HepG2 (cell line): ENCODE data around the gene BLOC1S4. TPM values are rescaled to one million over a fixed set of nuclear protein-coding genes. Genes with fewer than 3 reads are reported as not detected.

Experiments used
- BHLHE40 ChIP-seq: IDR thresholded peaks from 2 replicates; pipeline ENCODE4 v1.6.1; 2011; ENCODE audit warnings: low read length, improper control_type of control experiment
- JARID2 ChIP-seq: sonication (generic); formaldehyde crosslinking; IDR thresholded peaks from 2 replicates; pipeline ENCODE4 v1.8.1; 2023; ENCODE audit warnings: missing genetic modification reagents, inconsistent platforms; ENCODE audit not compliant: insufficient replicate concordance
- KMT2A ChIP-seq: sonication (generic); formaldehyde crosslinking; IDR thresholded peaks from 2 replicates; pipeline ENCODE4 v1.4.0; 2020; ENCODE audit warnings: missing genetic modification reagents
- MED1 ChIP-seq: sonication (generic); formaldehyde crosslinking; IDR thresholded peaks from 2 replicates; pipeline ENCODE4 v1.4.0; 2020; ENCODE audit warnings: missing genetic modification reagents
- MTA1 ChIP-seq: sonication (generic); formaldehyde crosslinking; IDR thresholded peaks from 2 replicates; pipeline ENCODE4 v1.4.0; 2020; ENCODE audit warnings: missing genetic modification reagents, mild to moderate bottlenecking, borderline replicate concordance
- NFATC3 ChIP-seq: sonication (generic); formaldehyde crosslinking; IDR thresholded peaks from 2 replicates; pipeline ENCODE4 v1.5.1; 2020; ENCODE audit warnings: mild to moderate bottlenecking, missing genetic modification reagents
- PRDM10 ChIP-seq: sonication (generic); formaldehyde crosslinking; IDR thresholded peaks from 2 replicates; pipeline ENCODE4 v1.4.0; 2020; ENCODE audit warnings: low read depth, missing genetic modification reagents
- RARA ChIP-seq: IDR thresholded peaks from 2 replicates; pipeline ENCODE4 v1.6.1; 2016; ENCODE audit warnings: missing genetic modification reagents, missing compliant biosample characterization
- TAF15 ChIP-seq: fragments of 200-400 bp; formaldehyde crosslinking; IDR thresholded peaks from one replicate; pipeline ENCODE4 v1.6.1; 2018; ENCODE audit warnings: mild to moderate bottlenecking, low read depth, low read length; ENCODE audit not compliant: poor library complexity, severe bottlenecking
- THYN1 ChIP-seq: sonication (generic); formaldehyde crosslinking; IDR thresholded peaks from 2 replicates; pipeline ENCODE4 v1.8.1; 2023; ENCODE audit warnings: low read depth, mild to moderate bottlenecking, moderate library complexity, missing genetic modification reagents, borderline replicate concordance
- TRAFD1 ChIP-seq: sonication (generic); formaldehyde crosslinking; IDR thresholded peaks from 2 replicates; pipeline ENCODE4 v1.5.1; 2020; ENCODE audit warnings: missing genetic modification reagents, mild to moderate bottlenecking, borderline replicate concordance
- ZFP91 ChIP-seq: sonication (generic); formaldehyde crosslinking; IDR thresholded peaks from 2 replicates; pipeline ENCODE4 v1.9.0; 2022; ENCODE audit warnings: missing genetic modification reagents, mild to moderate bottlenecking, borderline replicate concordance
- ZNF260 ChIP-seq: sonication (generic); formaldehyde crosslinking; IDR thresholded peaks from 2 replicates; pipeline ENCODE4 v1.4.0; 2020; ENCODE audit warnings: missing genetic modification reagents, low read depth, mild to moderate bottlenecking, borderline replicate concordance
- ZNF383 ChIP-seq: sonication (generic); formaldehyde crosslinking; IDR thresholded peaks from 2 replicates; pipeline ENCODE4 v1.4.0; 2020; ENCODE audit warnings: missing genetic modification reagents, mild to moderate bottlenecking, borderline replicate concordance
- ZNF484 ChIP-seq: sonication (generic); formaldehyde crosslinking; IDR thresholded peaks from 2 replicates; pipeline ENCODE4 v1.5.1; 2020; ENCODE audit warnings: mild to moderate bottlenecking, low read depth, missing genetic modification reagents, borderline replicate concordance
- ZNF749 ChIP-seq: sonication (generic); formaldehyde crosslinking; IDR thresholded peaks from 2 replicates; pipeline ENCODE4 v1.8.0; 2022; ENCODE audit warnings: mild to moderate bottlenecking, missing genetic modification reagents, moderate library complexity, borderline replicate concordance
- ZNF780A ChIP-seq: sonication (generic); formaldehyde crosslinking; IDR thresholded peaks from 2 replicates; pipeline ENCODE4 v1.8.0; 2022; ENCODE audit warnings: mild to moderate bottlenecking, missing genetic modification reagents, moderate library complexity
- ZNF891 ChIP-seq: sonication (generic); formaldehyde crosslinking; IDR thresholded peaks from 2 replicates; pipeline ENCODE4 v1.5.0; 2020; ENCODE audit warnings: mild to moderate bottlenecking, missing genetic modification reagents
- polyA plus RNA-seq, 8 experiments: library from polyadenylated mRNA; depleted of rRNA in 3 of 8; stranded (reverse) in 7 of 8; unstranded in 1 of 8; fragments of >200 nt; fragmentation: Illumina TruSeq in 4 of 8; extraction: Trizol in 4 of 8; gene quantifications; 2 replicates each; pipeline versions ENCODE4 v1.2.1 to v1.2.3, GENCODE V29; 2011 to 2016; ENCODE audit warnings: low read depth in 4 of 8, missing spikeins in 1 of 8, mixed read lengths in 1 of 8; ENCODE audit not compliant: insufficient read depth in 1 of 8
- total RNA-seq, 5 experiments: library from RNA; depleted of rRNA; stranded (reverse); fragments of >200 nt; fragmentation: Illumina TruSeq; extraction: Trizol; gene quantifications; 2 replicates each; pipeline ENCODE4 v1.2.3, GENCODE V29; 2016; ENCODE audit warnings: low read depth in 1 of 5
- TF ChIP-seq, protein P1 (sequence below): sonication (generic); formaldehyde crosslinking; IDR thresholded peaks from 2 replicates; pipeline ENCODE4 v1.8.1; 2023; ENCODE audit warnings: mild to moderate bottlenecking, missing genetic modification reagents

BLOC1S4 gene
- total and polyA plus RNA-seq, 2 of the 13 experiments (the other 11 are each of a cell fraction or from before 2014, with no cell fraction given), result 15.5 to 20.9 TPM

- peak; percentile 96 for TF ChIP-seq MED1 (CRISPR knock-in tag)
- peak; percentile 99 for TF ChIP-seq TRAFD1 (CRISPR knock-in tag)
- no peak for TF ChIP-seq ZNF383
- TF ChIP-seq PRDM10, result peak; percentile 70; the same call in 1 of the 2 replicates
- no peak for TF ChIP-seq JARID2
- no peak for TF ChIP-seq ZNF484 (CRISPR knock-in tag)
- TF ChIP-seq ZNF749 (CRISPR knock-in tag), result peak; percentile 71; the same call in 1 of the 2 replicates
- no peak for TF ChIP-seq TAF15
- no peak for TF ChIP-seq NFATC3 (CRISPR knock-in tag)
- peak; percentile 96 for TF ChIP-seq MTA1
- peak; percentile 87 for TF ChIP-seq ZFP91 (CRISPR knock-in tag)
- no peak for TF ChIP-seq ZNF891 (CRISPR knock-in tag)
- TF ChIP-seq BHLHE40, result peak; percentile 16; the same call in 1 of the 2 replicates
- TF ChIP-seq, protein P1, sequence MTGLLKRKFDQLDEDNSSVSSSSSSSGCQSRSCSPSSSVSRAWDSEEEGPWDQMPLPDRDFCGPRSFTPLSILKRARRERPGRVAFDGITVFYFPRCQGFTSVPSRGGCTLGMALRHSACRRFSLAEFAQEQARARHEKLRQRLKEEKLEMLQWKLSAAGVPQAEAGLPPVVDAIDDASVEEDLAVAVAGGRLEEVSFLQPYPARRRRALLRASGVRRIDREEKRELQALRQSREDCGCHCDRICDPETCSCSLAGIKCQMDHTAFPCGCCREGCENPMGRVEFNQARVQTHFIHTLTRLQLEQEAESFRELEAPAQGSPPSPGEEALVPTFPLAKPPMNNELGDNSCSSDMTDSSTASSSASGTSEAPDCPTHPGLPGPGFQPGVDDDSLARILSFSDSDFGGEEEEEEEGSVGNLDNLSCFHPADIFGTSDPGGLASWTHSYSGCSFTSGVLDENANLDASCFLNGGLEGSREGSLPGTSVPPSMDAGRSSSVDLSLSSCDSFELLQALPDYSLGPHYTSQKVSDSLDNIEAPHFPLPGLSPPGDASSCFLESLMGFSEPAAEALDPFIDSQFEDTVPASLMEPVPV (CRISPR knock-in tag), result no peak
- TF ChIP-seq RARA, result peak; percentile 90
- TF ChIP-seq THYN1 (CRISPR knock-in tag), result no peak
- no peak for TF ChIP-seq ZNF260 (CRISPR knock-in tag)
- no peak; the same call in 1 of the 2 replicates for TF ChIP-seq ZNF780A (CRISPR knock-in tag)
- no peak; the same call in 1 of the 2 replicates for TF ChIP-seq KMT2A (CRISPR knock-in tag)
Observed at GRCh38 chr4:6749340-6750171, 33.6 kb downstream of the BLOC1S4 start (continued).
